GM19467 (cell line): ENCODE results near the gene PLEKHA7.
"Not testable (repeated sequence)": the region's sequence is repeated elsewhere in the genome, so short reads cannot be mapped to it uniquely, and the experiment has no call there.

Experiments
- ATAC-seq: cut with Tn5 transposase; IDR thresholded peaks from one replicate; pipeline ENCODE4 v1.9.1; 2021; ENCODE audit warnings: mild to moderate bottlenecking, moderate library complexity; ENCODE audit not compliant: unreplicated experiment

The PLEKHA7 gene

DNA sequence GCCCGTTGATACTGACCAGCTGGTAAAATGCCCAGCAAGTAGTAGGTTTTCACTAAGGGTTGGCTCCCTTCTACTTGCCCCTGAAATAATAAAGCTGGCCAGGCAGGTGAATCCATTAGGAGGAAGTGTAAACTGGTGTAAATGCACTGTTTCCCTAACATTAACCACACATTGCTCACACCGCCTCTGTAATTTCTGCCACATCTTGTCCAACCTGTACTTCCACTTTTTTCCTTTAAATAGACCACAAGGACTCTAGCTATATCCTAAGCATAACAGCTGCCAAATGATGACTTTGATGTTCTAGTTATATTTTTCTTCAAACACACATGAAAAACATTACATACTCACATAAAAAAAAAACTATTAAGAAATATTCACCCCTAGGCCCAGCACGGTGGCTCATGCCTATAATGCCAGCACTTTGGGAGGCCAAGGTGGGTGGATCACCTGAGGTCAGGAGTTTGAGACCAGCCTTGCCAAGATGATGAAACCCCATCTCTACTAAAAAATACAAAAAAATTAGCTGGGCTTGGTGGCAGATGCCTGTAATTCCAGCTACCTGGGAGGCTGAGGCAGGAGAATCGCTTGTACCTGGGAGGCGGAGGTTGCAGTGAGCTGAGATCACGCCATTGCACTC, 95.6 kb downstream of the PLEKHA7 start:
- ATAC-seq, result not testable (repeated sequence)

- no peak for ATAC-seq
Measured at GRCh38 chr11:16917941-16918340, 96.3 kb downstream of the PLEKHA7 start.

- no peak for ATAC-seq
Measured at GRCh38 chr11:16912692-16913111, 101.5 kb downstream of the PLEKHA7 start.

DNA sequence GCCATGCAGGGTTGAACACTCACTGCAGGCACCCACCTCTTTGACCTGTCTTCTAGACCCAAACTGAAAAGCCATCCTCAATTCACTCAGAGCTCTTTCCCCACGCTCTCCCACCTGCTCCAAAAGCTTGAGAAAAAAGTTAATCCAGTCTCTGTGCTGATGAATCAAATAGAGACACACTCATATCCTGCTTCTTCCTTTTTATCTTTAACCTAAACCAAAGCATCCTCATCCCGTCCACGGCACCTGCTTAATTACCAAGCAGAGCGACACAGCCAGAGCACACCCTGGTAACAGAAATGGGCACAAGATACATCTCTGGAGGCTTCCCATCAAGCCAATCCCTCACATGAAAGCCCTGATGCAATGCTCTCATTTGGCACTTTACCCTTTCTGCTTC, 102.6 kb downstream of the PLEKHA7 start:
- ATAC-seq, result no peak

DNA sequence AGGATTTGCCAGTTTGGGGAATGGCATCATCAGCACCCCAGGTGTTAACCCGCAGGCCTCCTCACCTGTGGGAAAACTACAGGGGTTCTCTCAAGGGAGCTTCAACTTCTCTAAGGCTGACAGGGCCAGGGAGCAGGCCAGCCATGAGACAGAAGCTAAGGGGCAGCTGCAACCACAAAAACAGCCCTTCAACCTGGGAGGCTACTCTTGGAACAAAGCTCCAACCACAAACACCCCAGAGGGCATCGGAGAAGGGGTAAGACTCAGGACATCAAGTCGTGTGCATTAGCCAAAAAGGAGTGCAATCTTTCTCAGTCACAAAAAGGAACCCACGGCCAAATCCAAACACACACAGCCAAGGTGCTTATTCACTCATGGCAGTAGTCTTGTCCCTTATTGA, 103.0 kb downstream of the PLEKHA7 start:
- ATAC-seq, result no peak

GRCh38 chr11:16909359-16910035, 104.7 kb downstream of the PLEKHA7 start:
- peak; percentile 79 for ATAC-seq

- no peak for ATAC-seq
Measured at GRCh38 chr11:16905375-16905774, 108.8 kb downstream of the PLEKHA7 start.

DNA sequence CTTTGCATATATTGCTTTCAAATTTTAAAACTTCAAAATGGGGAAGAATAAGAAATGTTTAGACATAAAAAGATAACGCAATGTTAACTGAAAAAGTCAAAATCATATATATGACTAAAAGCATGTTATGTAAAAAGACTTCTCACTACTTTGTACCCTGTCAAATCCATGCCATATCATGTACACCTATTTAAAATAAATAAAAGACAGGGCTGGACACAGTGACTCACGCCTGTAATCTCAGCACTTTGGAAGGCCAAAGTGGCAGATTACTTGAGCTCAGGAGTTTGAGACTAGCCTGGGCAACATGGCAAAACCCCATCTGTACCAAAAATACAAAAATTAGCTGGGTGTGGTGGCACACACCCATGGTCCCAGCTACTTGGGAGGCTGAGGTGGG, 109.5 kb downstream of the PLEKHA7 start:
- not testable (repeated sequence) for ATAC-seq

DNA sequence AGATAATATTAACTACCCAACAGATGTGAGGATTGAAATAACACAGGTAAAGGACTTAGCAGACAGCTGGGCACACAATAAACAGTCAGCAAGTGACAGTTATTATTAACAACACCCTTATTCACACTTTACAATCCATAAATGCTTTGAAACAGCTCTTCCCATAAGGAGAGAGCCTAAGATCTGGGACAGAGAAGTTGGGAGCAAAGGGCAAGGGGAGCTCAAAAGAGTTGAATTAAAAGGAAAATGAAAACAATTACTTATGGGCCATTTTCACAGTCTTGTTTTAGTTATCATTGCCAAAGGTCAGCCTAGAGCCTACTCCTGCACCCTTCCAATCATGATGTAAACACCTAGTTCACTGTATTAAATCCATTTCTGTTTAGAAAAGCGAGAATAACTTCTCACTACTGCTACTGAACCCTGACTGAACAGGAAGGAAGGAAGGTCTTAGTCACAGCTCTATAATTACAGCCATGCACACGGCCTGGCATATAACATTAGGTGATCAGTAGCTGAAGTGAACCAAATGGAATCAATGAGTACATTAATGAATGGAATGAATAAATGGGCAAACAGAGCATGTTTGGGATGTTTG, 111.3 kb downstream of the PLEKHA7 start:
- peak; percentile 68 for ATAC-seq

DNA sequence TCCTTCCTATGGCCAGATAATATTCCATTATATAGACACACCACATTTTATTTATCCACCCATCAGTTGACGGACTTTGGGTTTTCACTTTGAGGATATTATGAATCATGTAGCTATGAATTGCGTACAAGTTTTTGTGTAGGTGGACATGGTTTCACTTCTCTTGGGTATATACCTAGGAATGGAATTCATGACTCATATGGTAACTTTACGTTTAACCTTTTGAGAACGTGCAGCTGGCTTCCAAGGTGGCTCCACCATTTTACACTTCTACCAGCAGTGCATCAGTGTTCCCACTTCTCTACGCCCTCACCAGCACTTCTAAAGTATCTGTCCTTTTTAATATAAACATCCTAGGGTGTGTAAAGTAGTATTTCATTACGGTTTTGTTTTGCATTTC, 112.0 kb downstream of the PLEKHA7 start:
- peak; percentile 80 for ATAC-seq

- no peak for ATAC-seq
Measured at GRCh38 chr11:16900491-16900890, 113.7 kb downstream of the PLEKHA7 start.

GRCh38 chr11:16899708-16900303, 114.4 kb downstream of the PLEKHA7 start:
- ATAC-seq, result no peak

- ATAC-seq, result no peak
Measured at GRCh38 chr11:16898274-16898985, 115.8 kb downstream of the PLEKHA7 start.

DNA sequence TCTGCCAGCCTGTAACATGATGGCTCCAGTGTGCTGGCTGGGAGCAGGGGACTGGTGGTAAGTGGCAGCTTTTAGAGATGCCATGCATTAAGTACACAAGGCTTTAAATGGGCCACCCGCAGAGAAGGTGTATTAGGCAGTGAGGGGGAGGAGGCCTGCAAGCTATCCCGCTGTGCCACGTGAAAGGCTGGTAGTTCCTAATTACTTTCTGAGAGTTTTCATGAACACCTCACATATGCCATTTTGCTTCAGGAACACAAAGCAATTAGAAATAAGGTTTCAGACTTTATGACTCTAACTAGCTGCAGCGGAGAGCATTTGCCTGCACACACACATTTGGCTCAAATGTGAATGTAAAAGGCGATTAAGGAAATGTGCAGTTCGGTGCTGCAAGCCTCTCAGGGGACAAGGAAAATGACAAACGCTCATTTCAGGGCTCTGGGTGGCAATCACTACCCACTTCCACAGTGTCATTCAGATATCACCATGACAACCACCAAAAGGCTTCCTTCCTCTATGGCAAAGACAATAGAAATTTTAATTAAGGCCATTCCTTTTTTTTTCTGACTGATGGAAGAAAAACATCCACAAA, 116.6 kb downstream of the PLEKHA7 start:
- ATAC-seq, result no peak

- no peak for ATAC-seq
Measured at GRCh38 chr11:16896729-16897469, 117.3 kb downstream of the PLEKHA7 start.

DNA sequence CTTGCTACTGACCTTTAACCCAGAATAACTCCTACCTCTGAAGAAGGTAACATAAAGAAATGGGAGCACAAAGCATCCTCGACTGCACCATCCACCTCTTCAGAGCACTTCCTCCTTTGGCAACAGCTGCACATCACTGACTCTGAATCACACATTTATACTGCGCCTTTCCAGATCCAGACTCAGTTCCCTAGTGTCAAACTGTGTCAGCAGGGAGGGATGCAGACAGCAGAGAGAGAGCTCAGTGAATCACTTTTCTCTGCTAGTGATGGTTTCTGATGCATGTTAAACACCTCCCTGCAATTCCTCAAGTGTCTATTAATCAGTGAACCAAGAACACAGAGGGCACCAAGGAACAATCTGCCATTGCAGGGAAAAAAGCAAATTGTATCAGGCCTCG, 118.9 kb downstream of the PLEKHA7 start:
- ATAC-seq, result no peak

GRCh38 chr11:16893456-16894066, 120.7 kb downstream of the PLEKHA7 start:
- no peak for ATAC-seq

- ATAC-seq, result no peak
Measured at GRCh38 chr11:16891964-16892363, 122.2 kb downstream of the PLEKHA7 start.

DNA sequence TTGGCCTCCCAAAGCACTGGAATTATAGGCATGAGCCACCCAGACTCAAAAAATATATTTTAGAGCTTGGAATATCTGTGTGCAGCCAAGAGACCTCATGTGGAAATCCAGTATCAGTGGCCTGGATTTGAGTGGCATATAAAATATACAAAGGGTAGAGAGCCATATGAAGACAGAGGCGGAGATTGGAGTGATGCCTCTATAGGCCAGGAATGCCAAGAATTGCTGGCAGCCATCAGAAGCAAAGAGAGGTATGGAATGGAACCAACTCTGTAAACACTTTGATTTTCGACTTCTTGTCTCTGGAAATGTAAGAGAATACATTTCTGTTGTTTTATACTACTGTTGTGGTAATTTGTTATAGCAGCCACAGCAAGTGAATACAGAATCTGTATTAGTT, 123.0 kb downstream of the PLEKHA7 start:
- no peak for ATAC-seq

GRCh38 chr11:16890442-16890841, 123.8 kb downstream of the PLEKHA7 start:
- no peak for ATAC-seq
